Liver (tissue), 9 donors: ENCODE data around the gene TRIM41. TPM values are rescaled to one million over a fixed set of nuclear protein-coding genes. Genes with fewer than 3 reads are reported as not detected.

Experiments used
- DNase-seq: peaks from one replicate; pipeline ENCODE4 v3.0.0-alpha.2; 2017; ENCODE audit warnings: low spot score
- H3K27ac ChIP-seq, 2 donors: one replicate each; pipeline ENCODE4 v1.7.0; 2013; ENCODE audit warnings: inconsistent platforms in 2 of 2, low read length in 2 of 2, control low read depth in 1 of 2, low read depth in 1 of 2, mild to moderate bottlenecking in 1 of 2
- H3K27me3 ChIP-seq, 4 donors: one replicate each; pipeline versions ENCODE4 v1.6.1 to v1.7.0; 2013; ENCODE audit warnings: low read length in 3 of 4, inconsistent platforms in 1 of 4, mild to moderate bottlenecking in 1 of 4, moderate library complexity in 1 of 4; ENCODE audit not compliant: control insufficient read depth in 4 of 4, insufficient read depth in 4 of 4
- H3K36me3 ChIP-seq, 4 donors: one replicate each; pipeline versions ENCODE4 v1.6.1 to v1.7.0; 2013; ENCODE audit warnings: low read length in 3 of 4, mild to moderate bottlenecking in 3 of 4, low read depth in 1 of 4, moderate library complexity in 1 of 4; ENCODE audit not compliant: control insufficient read depth in 4 of 4, insufficient read depth in 3 of 4
- H3K4me1 ChIP-seq, 4 donors: one replicate each; pipeline versions ENCODE4 v1.6.1 to v1.7.0; 2013; ENCODE audit warnings: low read length in 3 of 4, mild to moderate bottlenecking in 3 of 4, moderate library complexity in 1 of 4; ENCODE audit not compliant: control insufficient read depth in 4 of 4, insufficient read depth in 4 of 4
- H3K4me3 ChIP-seq, 3 donors: one replicate each; pipeline versions ENCODE4 v1.6.1 to v1.7.0; 2013; ENCODE audit warnings: low read length in 3 of 3, control low read depth in 1 of 3, low read depth in 1 of 3, mild to moderate bottlenecking in 1 of 3
- H3K9ac ChIP-seq, 2 donors: one replicate each; pipeline ENCODE4 v1.7.0; 2013; ENCODE audit warnings: low read length in 2 of 2, mild to moderate bottlenecking in 2 of 2, moderate library complexity in 2 of 2, control low read depth in 1 of 2, low read depth in 1 of 2
- H3K9me3 ChIP-seq, 4 donors: one replicate each; pipeline versions ENCODE4 v1.6.1 to v1.7.0; 2013; ENCODE audit warnings: low read length in 3 of 4; ENCODE audit not compliant: control insufficient read depth in 4 of 4
- FOXA1 ChIP-seq: IDR thresholded peaks from 2 replicates; pipeline ENCODE4 v1.6.1; 2016; ENCODE audit warnings: antibody characterized with exemption
- FOXA2 ChIP-seq: IDR thresholded peaks from 2 replicates; pipeline ENCODE4 v1.6.1; 2016; ENCODE audit warnings: antibody characterized with exemption
- JUND ChIP-seq, 2 donors: IDR thresholded peaks; 2 replicates each; pipeline ENCODE4 v1.6.1; 2016; ENCODE audit warnings: antibody characterized with exemption in 2 of 2
- NR2F2 ChIP-seq: IDR thresholded peaks from 2 replicates; pipeline ENCODE4 v1.6.1; 2016; ENCODE audit warnings: antibody characterized with exemption
- RAD21 ChIP-seq, 2 donors: IDR thresholded peaks; 2 replicates each; pipeline ENCODE4 v1.6.1; 2016; ENCODE audit warnings: antibody characterized with exemption in 2 of 2, mild to moderate bottlenecking in 2 of 2
- RXRA ChIP-seq, 2 donors: IDR thresholded peaks; 2 replicates each; pipeline ENCODE4 v1.6.1; 2017 to 2018; ENCODE audit warnings: antibody characterized with exemption in 2 of 2, mild to moderate bottlenecking in 1 of 2
- ZBTB33 ChIP-seq: IDR thresholded peaks from 2 replicates; pipeline ENCODE4 v1.6.1; 2016; ENCODE audit warnings: antibody characterized with exemption
- WGBS: extraction: QIAGEN DNeasy Blood & Tissue Kit; methylation state at CpG from one replicate; pipeline ENCODE4 v1.1.7; 2013; 5-methylcytosine and 5-hydroxymethylcytosine counted together
- polyA plus RNA-seq, 2 donors: library from polyadenylated mRNA; stranded (reverse) in 1 of 2; unstranded in 1 of 2; fragments of 200-250 nt in 1 of 2; fragments of >200 nt in 1 of 2; fragmentation: Nextera tagmentation in 1 of 2; extraction: Ambion mirVana in 1 of 2; gene quantifications; one replicate each; pipeline versions ENCODE4 v1.2.1 to v1.2.3, GENCODE V29; 2013 to 2015
- total RNA-seq, 2 donors: library from RNA; depleted of rRNA; stranded (reverse); fragments of >200 nt; gene quantifications; one replicate each; pipeline ENCODE4 v1.2.3, GENCODE V29; 2014
- TF ChIP-seq, protein P1 (sequence below): IDR thresholded peaks from 2 replicates; pipeline ENCODE4 v1.6.1; 2016; ENCODE audit warnings: antibody characterized with exemption, mild to moderate bottlenecking
- TF ChIP-seq, protein P2 (sequence below): IDR thresholded peaks from 2 replicates; pipeline ENCODE4 v1.6.1; 2016; ENCODE audit warnings: antibody characterized with exemption
- donor health status: healthy.
- donor health status: healthy.
- donor health status: healthy.
- donor health status: healthy.
- donor health status: healthy.

Gene TRIM41
- total and polyA plus RNA-seq, 4 donors, result 2.8 to 14.1 (median 11.0) TPM

- 72% methylated on average over 1 of the region's 1 CpG for WGBS
- DNase-seq, result no peak
- Histone ChIP-seq H3K27ac (no peak overlapping the region), H3K4me3 (no peak overlapping the region), H3K27me3 (no peaks in the 10 kb centered on the region), H3K4me1 (peaks cover 7 to 34% (median 26%) of the 10 kb centered on the region in 4 donors), H3K9ac (no peak overlapping the region), H3K9me3 (no peaks in the 10 kb centered on the region), H3K36me3 (peaks cover 2 to 13% (median 4%) of the 10 kb centered on the region in 4 donors)
- TF ChIP-seq, protein P1, sequence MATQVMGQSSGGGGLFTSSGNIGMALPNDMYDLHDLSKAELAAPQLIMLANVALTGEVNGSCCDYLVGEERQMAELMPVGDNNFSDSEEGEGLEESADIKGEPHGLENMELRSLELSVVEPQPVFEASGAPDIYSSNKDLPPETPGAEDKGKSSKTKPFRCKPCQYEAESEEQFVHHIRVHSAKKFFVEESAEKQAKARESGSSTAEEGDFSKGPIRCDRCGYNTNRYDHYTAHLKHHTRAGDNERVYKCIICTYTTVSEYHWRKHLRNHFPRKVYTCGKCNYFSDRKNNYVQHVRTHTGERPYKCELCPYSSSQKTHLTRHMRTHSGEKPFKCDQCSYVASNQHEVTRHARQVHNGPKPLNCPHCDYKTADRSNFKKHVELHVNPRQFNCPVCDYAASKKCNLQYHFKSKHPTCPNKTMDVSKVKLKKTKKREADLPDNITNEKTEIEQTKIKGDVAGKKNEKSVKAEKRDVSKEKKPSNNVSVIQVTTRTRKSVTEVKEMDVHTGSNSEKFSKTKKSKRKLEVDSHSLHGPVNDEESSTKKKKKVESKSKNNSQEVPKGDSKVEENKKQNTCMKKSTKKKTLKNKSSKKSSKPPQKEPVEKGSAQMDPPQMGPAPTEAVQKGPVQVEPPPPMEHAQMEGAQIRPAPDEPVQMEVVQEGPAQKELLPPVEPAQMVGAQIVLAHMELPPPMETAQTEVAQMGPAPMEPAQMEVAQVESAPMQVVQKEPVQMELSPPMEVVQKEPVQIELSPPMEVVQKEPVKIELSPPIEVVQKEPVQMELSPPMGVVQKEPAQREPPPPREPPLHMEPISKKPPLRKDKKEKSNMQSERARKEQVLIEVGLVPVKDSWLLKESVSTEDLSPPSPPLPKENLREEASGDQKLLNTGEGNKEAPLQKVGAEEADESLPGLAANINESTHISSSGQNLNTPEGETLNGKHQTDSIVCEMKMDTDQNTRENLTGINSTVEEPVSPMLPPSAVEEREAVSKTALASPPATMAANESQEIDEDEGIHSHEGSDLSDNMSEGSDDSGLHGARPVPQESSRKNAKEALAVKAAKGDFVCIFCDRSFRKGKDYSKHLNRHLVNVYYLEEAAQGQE, result no peak
- TF ChIP-seq RXRA (IDR thresholded peaks at IDR 0.05) (no peak), NR2F2 (no peak)
- TF ChIP-seq, protein P2, sequence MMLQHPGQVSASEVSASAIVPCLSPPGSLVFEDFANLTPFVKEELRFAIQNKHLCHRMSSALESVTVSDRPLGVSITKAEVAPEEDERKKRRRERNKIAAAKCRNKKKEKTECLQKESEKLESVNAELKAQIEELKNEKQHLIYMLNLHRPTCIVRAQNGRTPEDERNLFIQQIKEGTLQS, result no peak
These were observed 32.2 kb downstream of the TRIM41 start for GRCh38 chr5:181255276-181255675.

DNA sequence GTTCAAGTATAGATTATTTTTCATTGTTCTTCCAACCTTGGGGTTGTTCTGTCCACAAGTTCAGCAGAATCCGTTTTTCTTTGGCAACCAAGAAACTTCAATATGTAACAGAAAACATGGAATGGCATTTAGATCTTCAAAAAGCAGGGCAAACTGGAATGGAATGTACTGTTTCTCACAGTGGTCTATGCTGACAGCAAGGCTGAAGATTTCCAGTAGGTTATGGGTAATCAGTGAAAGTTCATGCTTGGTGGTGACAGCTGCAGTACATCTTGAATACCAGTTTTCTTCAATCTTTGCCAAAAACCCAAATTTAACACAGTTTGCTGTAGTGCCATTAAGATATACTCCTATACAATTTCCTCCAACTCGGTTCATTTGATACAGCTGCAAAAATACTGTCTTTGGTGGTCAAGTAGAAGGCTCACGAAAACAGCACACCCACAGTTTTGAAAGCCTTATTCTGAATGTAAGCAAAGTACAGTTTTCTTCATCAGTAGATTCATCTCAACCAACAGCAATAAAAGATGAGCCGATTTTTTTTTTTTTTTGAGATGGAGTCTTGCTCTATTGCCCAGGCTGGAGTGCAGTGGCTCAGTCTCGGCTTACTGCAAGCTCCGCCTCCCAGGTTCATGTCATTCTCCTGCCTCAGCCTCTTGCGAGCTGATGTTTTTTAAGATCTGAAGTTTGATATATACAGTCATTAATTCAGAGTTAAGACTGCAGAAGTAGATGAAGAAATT is 32.9 kb downstream of the TRIM41 start:
- no peak overlapping the region for H3K9ac ChIP-seq
- H3K36me3 ChIP-seq, result peaks cover 2 to 10% (median 4%) of the 10 kb centered on the region in 4 donors
- no peaks in the 10 kb centered on the region for H3K27me3 ChIP-seq
- H3K27ac ChIP-seq, result no peak overlapping the region
- WGBS, result 86% methylated on average over 7 of the region's 7 CpGs
- no peak for DNase-seq
- H3K4me3 ChIP-seq, result no peak overlapping the region
- TF ChIP-seq NR2F2, result peak; percentile 8
- TF ChIP-seq JUND (IDR thresholded peaks at IDR 0.05), result no peak
- H3K9me3 ChIP-seq, result no peaks in the 10 kb centered on the region
- H3K4me1 ChIP-seq, result peaks cover 7 to 41% (median 29%) of the 10 kb centered on the region in 4 donors

- peaks cover 7 to 41% (median 28%) of the 10 kb centered on the region in 4 donors for H3K4me1 ChIP-seq
- H3K4me3 ChIP-seq, result peak overlapping the region in 2 of 3 donors; percentile 1 to 92
- 78% methylated on average over 3 of the region's 3 CpGs for WGBS
- peaks cover 0 to 5% (median 2%) of the 10 kb centered on the region in 4 donors for H3K36me3 ChIP-seq
- no peaks in the 10 kb centered on the region for H3K9me3 ChIP-seq
- no peak overlapping the region for H3K9ac ChIP-seq
- H3K27ac ChIP-seq, result no peak overlapping the region
- H3K27me3 ChIP-seq, result no peaks in the 10 kb centered on the region
- TF ChIP-seq ZBTB33 (no peak), RAD21 (IDR thresholded peaks at IDR 0.05) (no peak), NR2F2 (no peak), FOXA1 (no peak), FOXA2 (no peak), RXRA (IDR thresholded peaks at IDR 0.05) (no peak)
- no peak for DNase-seq
These were observed 35.5 kb downstream of the TRIM41 start for GRCh38 chr5:181258576-181258975.
